Hepatocyte (in vitro differentiated cells): ENCODE data around the gene OAS3. TPM values are rescaled to one million over a fixed set of nuclear protein-coding genes. Genes with fewer than 3 reads are reported as not detected.

Experiments used
- DNase-seq: peaks from one replicate; pipeline ENCODE4 v3.0.0-alpha.2; 2016; ENCODE audit warnings: low spot score
- H2AFZ ChIP-seq: fragments of 200-600 bp; sonication (generic); 2 replicates; pipeline ENCODE4 v1.6.0; 2016; ENCODE audit warnings: antibody characterized with exemption, mild to moderate bottlenecking
- H3K27ac ChIP-seq: fragments of 200-600 bp; sonication (generic); 2 replicates; pipeline ENCODE4 v1.5.1; 2016; ENCODE audit warnings: mild to moderate bottlenecking
- H3K27me3 ChIP-seq: fragments of 200-600 bp; sonication (generic); 2 replicates; pipeline ENCODE4 v1.6.1; 2016
- H3K36me3 ChIP-seq: fragments of 200-600 bp; sonication (generic); replicated peaks from 2 replicates; pipeline ENCODE4 v1.5.1; 2016; ENCODE audit warnings: low read depth; ENCODE audit not compliant: insufficient read depth
- H3K4me1 ChIP-seq: fragments of 200-600 bp; sonication (generic); 2 replicates; pipeline ENCODE4 v1.5.1; 2016; ENCODE audit warnings: mild to moderate bottlenecking, moderate library complexity; ENCODE audit not compliant: insufficient read depth
- H3K4me2 ChIP-seq: fragments of 200-600 bp; sonication (generic); 2 replicates; pipeline ENCODE4 v1.6.0; 2016
- H3K4me3 ChIP-seq: fragments of 200-600 bp; sonication (generic); 2 replicates; pipeline ENCODE4 v1.5.1; 2016; ENCODE audit warnings: mild to moderate bottlenecking
- H3K79me2 ChIP-seq: fragments of 200-600 bp; sonication (generic); 2 replicates; pipeline ENCODE4 v1.6.0; 2017; ENCODE audit warnings: mild to moderate bottlenecking
- H3K9me2 ChIP-seq: fragments of 200-600 bp; sonication (generic); replicated peaks from 2 replicates; pipeline ENCODE4 v1.6.0; 2017; ENCODE audit warnings: mild to moderate bottlenecking; ENCODE audit not compliant: insufficient read depth
- H3K9me3 ChIP-seq: fragments of 200-600 bp; sonication (generic); 2 replicates; pipeline ENCODE4 v1.5.1; 2016; ENCODE audit warnings: low read depth, mild to moderate bottlenecking
- H4K20me1 ChIP-seq: fragments of 200-600 bp; sonication (generic); 2 replicates; pipeline ENCODE4 v1.6.0; 2016; ENCODE audit warnings: mild to moderate bottlenecking; ENCODE audit not compliant: insufficient read depth, poor library complexity, severe bottlenecking
- CTCF ChIP-seq: fragments of 200-600 bp; sonication (generic); IDR thresholded peaks from 2 replicates; pipeline ENCODE4 v1.5.1; 2016; ENCODE audit warnings: antibody characterized with exemption, mild to moderate bottlenecking; ENCODE audit not compliant: poor library complexity
- EZH2 ChIP-seq: fragments of 200-600 bp; sonication (generic); IDR thresholded peaks from 2 replicates; pipeline ENCODE4 v1.6.1; 2016; ENCODE audit warnings: antibody characterized with exemption, mild to moderate bottlenecking, borderline replicate concordance
- EZH2phosphoT487 ChIP-seq: fragments of 200-600 bp; sonication (generic); IDR thresholded peaks from one replicate; pipeline ENCODE4 v1.6.1; 2018; ENCODE audit warnings: antibody characterized with exemption, mild to moderate bottlenecking, low read depth, moderate library complexity; ENCODE audit not compliant: unreplicated experiment, severe bottlenecking
- WGBS: methylation state at CpG from one replicate; pipeline ENCODE4 v1.1.6; 2016; ENCODE audit warnings: low lambda C conversion rate; ENCODE audit errors: missing lambda C conversion rate; 5-methylcytosine and 5-hydroxymethylcytosine counted together
- polyA plus RNA-seq: library from polyadenylated mRNA; unstranded; fragments of >200 nt; fragmentation: Nextera tagmentation; extraction: Ambion mirVana; gene quantifications from 2 replicates; pipeline ENCODE4 v1.2.1, GENCODE V29; 2016
- total RNA-seq: library from RNA; depleted of rRNA; stranded (reverse); fragments of >200 nt; gene quantifications from 2 replicates; pipeline ENCODE4 v1.2.3, GENCODE V29; 2014

The OAS3 gene
- total and polyA plus RNA-seq, 2 experiments from 2014 or later: 6.6 to 15.0 TPM

- Histone ChIP-seq H3K9me3 (no peaks in the 10 kb centered on the region), H3K4me1 (no peaks in the 10 kb centered on the region), H2AFZ (no peak overlapping the region), H3K79me2 (no peaks in the 10 kb centered on the region), H3K4me2 (no peak overlapping the region), H3K4me3 (no peak overlapping the region), H4K20me1 (no peaks in the 10 kb centered on the region), H3K27ac (no peak overlapping the region), H3K9me2 (no peaks in the 10 kb centered on the region), H3K27me3 (peaks cover 10% of the 10 kb centered on the region), H3K36me3 (no peaks in the 10 kb centered on the region)
- TF ChIP-seq CTCF (no peak), EZH2phosphoT487 (no peak), EZH2 (no peak)
- DNase-seq: peak; percentile 19
- WGBS: 70% methylated on average over 4 of the region's 4 CpGs
These were observed 63.9 kb downstream of the OAS3 start for GRCh38 chr12:113002155-113002554.

GRCh38 chr12:113002676-113003075 lies 64.4 kb downstream of the OAS3 start:
- Histone ChIP-seq H3K4me2 (no peak overlapping the region), H3K4me3 (no peak overlapping the region), H2AFZ (no peak overlapping the region), H3K9me2 (no peaks in the 10 kb centered on the region), H3K79me2 (no peaks in the 10 kb centered on the region), H3K27ac (no peak overlapping the region), H3K4me1 (no peaks in the 10 kb centered on the region), H3K36me3 (no peaks in the 10 kb centered on the region), H4K20me1 (no peaks in the 10 kb centered on the region), H3K9me3 (no peaks in the 10 kb centered on the region), H3K27me3 (peaks cover 12% of the 10 kb centered on the region)
- DNase-seq: no peak
- WGBS: 87% methylated on average over 5 of the region's 5 CpGs
- TF ChIP-seq CTCF (no peak), EZH2phosphoT487 (no peak), EZH2 (no peak)

- Histone ChIP-seq H3K27me3 (peaks cover 18% of the 10 kb centered on the region), H3K4me2 (no peak overlapping the region), H3K36me3 (no peaks in the 10 kb centered on the region), H3K4me1 (no peaks in the 10 kb centered on the region), H3K4me3 (no peak overlapping the region), H3K79me2 (no peaks in the 10 kb centered on the region), H3K9me2 (no peaks in the 10 kb centered on the region), H3K27ac (no peak overlapping the region), H3K9me3 (no peaks in the 10 kb centered on the region), H2AFZ (no peak overlapping the region), H4K20me1 (no peaks in the 10 kb centered on the region)
- no peak for TF ChIP-seq EZH2phosphoT487
- no peak for TF ChIP-seq EZH2
- TF ChIP-seq CTCF: no peak
- DNase-seq: no peak
- 75% methylated on average over 9 of the region's 9 CpGs for WGBS
These were observed 65.4 kb downstream of the OAS3 start for GRCh38 chr12:113003636-113004035.

GRCh38 chr12:113005762-113006161 lies 67.5 kb downstream of the OAS3 start:
- H3K9me3 ChIP-seq: no peaks in the 10 kb centered on the region
- H3K79me2 ChIP-seq: no peaks in the 10 kb centered on the region
- TF ChIP-seq CTCF (peak; percentile 23), EZH2 (no peak)
- H3K9me2 ChIP-seq: no peaks in the 10 kb centered on the region
- H4K20me1 ChIP-seq: no peaks in the 10 kb centered on the region
- WGBS: 50% methylated on average over 4 of the region's 4 CpGs
- H3K4me1 ChIP-seq: no peaks in the 10 kb centered on the region
- no peak overlapping the region for H3K4me3 ChIP-seq
- peaks cover 18% of the 10 kb centered on the region for H3K27me3 ChIP-seq
- H2AFZ ChIP-seq: no peak overlapping the region
- no peak for DNase-seq
- no peaks in the 10 kb centered on the region for H3K36me3 ChIP-seq
- H3K27ac ChIP-seq: no peak overlapping the region
- no peak overlapping the region for H3K4me2 ChIP-seq
